ENCODE data around the gene TADA2B. TPM values are rescaled to one million over a fixed set of nuclear protein-coding genes. Genes with fewer than 3 reads are reported as not detected.

The TADA2B gene
- total and polyA plus RNA-seq, 4 donors = 3.6 to 13.8 (median 12.6) TPM

GRCh38 chr4:7030856-7031255 is 12.3 kb upstream of the TADA2B start:
- H3K9ac ChIP-seq (ENCODE audit: low read depth in 1 of 2, low read length in 2 of 2) = no peak overlapping the region
- no peak overlapping the region for H3K27ac ChIP-seq (ENCODE audit: low read depth in 1 of 2, low read length in 2 of 2)
- H3K4me3 ChIP-seq (ENCODE audit: low read depth in 1 of 3, low read length in 3 of 3) = no peak overlapping the region
- WGBS = 79% methylated on average over 10 of the region's 10 CpGs
- H3K27me3 ChIP-seq (ENCODE audit: control insufficient read depth in 4 of 4, insufficient read depth in 4 of 4, low read length in 3 of 4) = no peaks in the 10 kb centered on the region
- peaks cover 11 to 31% (median 16%) of the 10 kb centered on the region in 4 donors for H3K4me1 ChIP-seq (ENCODE audit: control insufficient read depth in 4 of 4, insufficient read depth in 4 of 4, low read length in 3 of 4)
- no peak for TF ChIP-seq FOXA2 (IDR thresholded peaks at IDR 0.05)
- TF ChIP-seq SP1 (IDR thresholded peaks at IDR 0.05) = no peak
- TF ChIP-seq, protein P1, sequence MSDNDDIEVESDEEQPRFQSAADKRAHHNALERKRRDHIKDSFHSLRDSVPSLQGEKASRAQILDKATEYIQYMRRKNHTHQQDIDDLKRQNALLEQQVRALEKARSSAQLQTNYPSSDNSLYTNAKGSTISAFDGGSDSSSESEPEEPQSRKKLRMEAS (IDR thresholded peaks at IDR 0.05) = no peak
- TF ChIP-seq REST (IDR thresholded peaks at IDR 0.05) = no peak
- TF ChIP-seq RXRA (IDR thresholded peaks at IDR 0.05) = peak in 1 of 2 donors; percentile 30
- TF ChIP-seq HNF4A (conservative IDR thresholded peaks at IDR 0.05) = no peak
- no peak for TF ChIP-seq JUND (IDR thresholded peaks at IDR 0.05)
- no peak for TF ChIP-seq RAD21 (IDR thresholded peaks at IDR 0.05)
- no peak for TF ChIP-seq TAF1 (conservative IDR thresholded peaks at IDR 0.05)
- H3K36me3 ChIP-seq (ENCODE audit: control insufficient read depth in 4 of 4, insufficient read depth in 3 of 4, low read depth in 1 of 4, low read length in 3 of 4) = peaks cover 8 to 28% (median 16%) of the 10 kb centered on the region in 4 donors
- no peaks in the 10 kb centered on the region for H3K9me3 ChIP-seq (ENCODE audit: control insufficient read depth in 4 of 4, low read length in 3 of 4)
- no peak for DNase-seq (ENCODE audit: low spot score)

DNA sequence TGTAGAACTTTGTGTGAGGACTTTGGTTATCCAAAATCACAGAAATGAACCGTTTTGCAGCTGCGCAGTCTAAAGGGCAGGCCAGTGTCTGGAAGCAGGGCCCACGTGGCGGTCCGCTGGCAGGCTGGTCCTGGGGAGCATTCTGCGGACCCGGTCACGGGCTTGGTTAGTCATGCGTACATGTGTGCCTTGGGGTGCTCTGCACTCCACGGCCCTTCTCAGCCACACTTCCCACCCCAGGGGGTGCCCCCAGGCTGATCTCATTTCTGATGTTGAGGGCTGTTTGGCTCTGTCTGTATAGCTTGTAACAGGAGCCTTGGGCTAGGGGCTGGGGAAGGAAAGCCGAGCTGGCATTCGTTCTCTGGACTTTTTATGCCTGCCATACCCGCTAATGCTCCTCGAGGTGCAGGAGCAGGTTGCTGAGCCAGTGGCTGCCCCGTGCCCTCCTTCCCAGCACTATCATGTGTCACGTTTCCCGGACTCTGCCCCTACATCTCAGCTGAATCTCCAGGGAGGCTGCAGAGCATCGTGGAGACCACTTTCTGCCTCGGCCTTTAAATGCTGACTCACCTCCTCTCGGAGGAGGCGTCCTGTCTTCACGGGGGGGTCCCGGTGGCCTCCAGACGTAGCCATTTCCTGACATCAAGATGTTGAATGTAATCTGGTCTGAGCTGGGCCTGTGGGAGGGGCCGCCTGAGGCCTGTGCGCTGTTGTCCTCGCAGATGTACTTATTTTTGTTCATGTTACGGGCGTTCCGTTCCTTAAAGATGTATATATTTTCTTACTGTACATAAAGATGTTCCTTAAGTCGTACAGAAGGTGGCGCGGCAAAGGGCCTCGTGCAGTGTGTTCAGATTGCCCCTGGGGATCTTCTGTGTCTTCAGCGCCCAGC is 11.4 kb upstream of the TADA2B start:
- 86% methylated on average over 35 of the region's 35 CpGs for WGBS
- H3K4me1 ChIP-seq (ENCODE audit: control insufficient read depth in 4 of 4, insufficient read depth in 4 of 4, low read length in 3 of 4) = peaks cover 11 to 31% (median 16%) of the 10 kb centered on the region in 4 donors
- no peak overlapping the region for H3K4me3 ChIP-seq (ENCODE audit: low read depth in 1 of 3, low read length in 3 of 3)
- no peak for DNase-seq (ENCODE audit: low spot score)
- no peak overlapping the region for H3K9ac ChIP-seq (ENCODE audit: low read depth in 1 of 2, low read length in 2 of 2)
- H3K9me3 ChIP-seq (ENCODE audit: control insufficient read depth in 4 of 4, low read length in 3 of 4) = no peaks in the 10 kb centered on the region
- peaks cover 6 to 24% (median 12%) of the 10 kb centered on the region in 4 donors for H3K36me3 ChIP-seq (ENCODE audit: control insufficient read depth in 4 of 4, insufficient read depth in 3 of 4, low read depth in 1 of 4, low read length in 3 of 4)
- no peak overlapping the region for H3K27ac ChIP-seq (ENCODE audit: low read depth in 1 of 2, low read length in 2 of 2)
- no peaks in the 10 kb centered on the region for H3K27me3 ChIP-seq (ENCODE audit: control insufficient read depth in 4 of 4, insufficient read depth in 4 of 4, low read length in 3 of 4)
- TF ChIP-seq SP1 (IDR thresholded peaks at IDR 0.05) = no peak
- no peak for TF ChIP-seq FOXA2 (IDR thresholded peaks at IDR 0.05)
- no peak for TF ChIP-seq TAF1 (conservative IDR thresholded peaks at IDR 0.05)
- TF ChIP-seq, protein P1 (IDR thresholded peaks at IDR 0.05) = no peak
- no peak for TF ChIP-seq REST (IDR thresholded peaks at IDR 0.05)
- TF ChIP-seq JUND (IDR thresholded peaks at IDR 0.05) = no peak
- no peak for TF ChIP-seq HNF4G (IDR thresholded peaks at IDR 0.05)
- TF ChIP-seq RXRA (IDR thresholded peaks at IDR 0.05) = no peak
- TF ChIP-seq FOXA1 (IDR thresholded peaks at IDR 0.05) = no peak
- TF ChIP-seq YY1 (IDR thresholded peaks at IDR 0.05) = no peak
- TF ChIP-seq HNF4A (conservative IDR thresholded peaks at IDR 0.05) = no peak
- TF ChIP-seq GABPA (IDR thresholded peaks at IDR 0.05 in 1 of 2, conservative IDR thresholded peaks at IDR 0.05 in 1 of 2) = no peak
- TF ChIP-seq CTCF (IDR thresholded peaks at IDR 0.05; ENCODE audit: low read depth, low read length, missing input control) = no peak
- no peak for TF ChIP-seq ATF3 (IDR thresholded peaks at IDR 0.05)
- no peak for TF ChIP-seq RAD21 (IDR thresholded peaks at IDR 0.05)
